AG09309 (cell line): ENCODE results near the gene TSEN2.

Source experiments
- DNase-seq: peaks from one replicate; pipeline ENCODE4 v3.0.0-alpha.2; 2010; ENCODE audit warnings: low read depth
- H3K4me3 ChIP-seq: 2 replicates; pipeline ENCODE4 v1.5.1; 2011; ENCODE audit warnings: mild to moderate bottlenecking, low read depth, low read length, moderate library complexity; ENCODE audit not compliant: control insufficient read depth
- CTCF ChIP-seq: IDR thresholded peaks from 2 replicates; pipeline ENCODE4 v1.5.1; 2011; ENCODE audit warnings: mild to moderate bottlenecking, low read depth, low read length, inconsistent platforms; ENCODE audit not compliant: insufficient read depth, control insufficient read depth; ENCODE audit errors: missing control alignments

Gene TSEN2

GRCh38 chr3:12574661-12575060 lies 90.4 kb downstream of the TSEN2 start:
- DNase-seq = no peak
- no peak for TF ChIP-seq CTCF
- H3K4me3 ChIP-seq = no peak overlapping the region

DNA sequence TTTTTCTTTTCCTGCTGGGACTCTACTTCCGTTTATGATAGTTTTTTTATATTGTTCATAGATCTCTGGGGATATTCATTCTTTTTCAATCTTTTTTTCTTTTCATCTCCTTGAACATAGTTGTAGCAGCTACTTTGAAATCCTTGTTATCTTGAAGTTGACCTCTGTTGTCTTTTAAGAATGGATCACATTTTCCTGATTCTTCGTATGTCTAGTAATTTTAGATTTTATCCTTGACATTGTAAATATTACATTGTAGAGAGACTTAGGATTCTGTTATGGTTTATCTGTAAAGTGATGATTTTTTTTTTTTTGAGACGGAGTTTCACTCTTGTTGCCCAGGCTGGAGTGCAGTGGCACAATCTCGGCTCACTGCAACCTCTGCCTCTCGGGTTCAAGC lies 93.1 kb downstream of the TSEN2 start:
- DNase-seq = no peak
- H3K4me3 ChIP-seq = no peak overlapping the region
- no peak for TF ChIP-seq CTCF

DNA sequence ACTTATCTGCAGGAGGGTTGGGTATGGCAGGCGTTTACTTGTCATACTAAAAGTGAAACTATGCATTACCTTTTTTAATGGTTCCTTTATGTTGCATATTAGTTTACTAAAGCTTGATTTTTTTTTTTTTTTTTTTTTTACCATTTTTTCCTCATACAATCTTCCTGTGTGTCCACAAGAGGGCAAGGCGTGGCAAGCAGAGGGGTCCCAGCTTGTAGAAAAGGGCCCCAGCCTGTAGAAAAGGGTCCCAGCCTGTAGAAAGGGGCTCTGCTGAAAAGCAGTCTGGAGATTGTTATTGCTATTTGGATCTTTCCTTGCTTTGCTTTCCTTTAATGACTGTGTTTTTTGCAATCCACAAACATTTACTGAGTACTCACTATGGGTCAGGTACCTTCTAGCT lies 94.5 kb downstream of the TSEN2 start:
- peak; percentile 25 for TF ChIP-seq CTCF
- DNase-seq = no peak
- no peak overlapping the region for H3K4me3 ChIP-seq

- no peak for DNase-seq
- H3K4me3 ChIP-seq = no peak overlapping the region
- TF ChIP-seq CTCF = no peak
Observed at GRCh38 chr3:12579456-12579855, 95.2 kb downstream of the TSEN2 start.

GRCh38 chr3:12579905-12580304 lies 95.6 kb downstream of the TSEN2 start:
- H3K4me3 ChIP-seq = no peak overlapping the region
- no peak for DNase-seq

DNA sequence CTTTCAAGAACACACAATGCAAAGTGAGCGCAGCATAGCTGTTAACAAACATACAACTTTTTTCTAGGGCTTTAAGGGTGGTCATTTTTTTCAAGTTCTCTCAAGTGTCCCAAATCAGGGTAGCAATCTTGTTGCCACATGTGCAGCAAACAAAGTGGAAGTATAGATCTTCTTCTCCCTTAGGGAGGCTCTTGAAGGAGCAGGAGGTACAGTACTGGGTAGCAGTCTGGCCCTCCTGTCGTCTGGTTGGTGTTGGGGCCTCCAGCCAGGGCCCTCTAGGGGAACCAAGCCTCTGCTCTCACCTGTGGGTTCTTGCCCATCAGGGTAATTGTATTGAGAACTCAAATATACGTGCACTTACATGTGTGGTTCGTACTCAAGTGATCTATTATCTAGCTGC lies 98.5 kb downstream of the TSEN2 start:
- no peak for DNase-seq
- TF ChIP-seq CTCF = no peak
- no peak overlapping the region for H3K4me3 ChIP-seq

More at GRCh38 chr3:12579905-12580304, 95.6 kb downstream of the TSEN2 start:
- no peak for TF ChIP-seq CTCF
